Activated T-helper 1 cell treated with Interleukin-2 at 50 U/mL for 16 hours (primary cell): Measurements from ENCODE around the gene LRRC8D.
"Not testable (repeated sequence)": the region's sequence is repeated elsewhere in the genome, so short reads cannot be mapped to it uniquely, and the experiment has no call there.

Experiments used
- DNase-seq: peaks from one replicate; pipeline ENCODE4 v3.0.0-alpha.2; 2020; ENCODE audit warnings: low read depth

LRRC8D gene

DNA sequence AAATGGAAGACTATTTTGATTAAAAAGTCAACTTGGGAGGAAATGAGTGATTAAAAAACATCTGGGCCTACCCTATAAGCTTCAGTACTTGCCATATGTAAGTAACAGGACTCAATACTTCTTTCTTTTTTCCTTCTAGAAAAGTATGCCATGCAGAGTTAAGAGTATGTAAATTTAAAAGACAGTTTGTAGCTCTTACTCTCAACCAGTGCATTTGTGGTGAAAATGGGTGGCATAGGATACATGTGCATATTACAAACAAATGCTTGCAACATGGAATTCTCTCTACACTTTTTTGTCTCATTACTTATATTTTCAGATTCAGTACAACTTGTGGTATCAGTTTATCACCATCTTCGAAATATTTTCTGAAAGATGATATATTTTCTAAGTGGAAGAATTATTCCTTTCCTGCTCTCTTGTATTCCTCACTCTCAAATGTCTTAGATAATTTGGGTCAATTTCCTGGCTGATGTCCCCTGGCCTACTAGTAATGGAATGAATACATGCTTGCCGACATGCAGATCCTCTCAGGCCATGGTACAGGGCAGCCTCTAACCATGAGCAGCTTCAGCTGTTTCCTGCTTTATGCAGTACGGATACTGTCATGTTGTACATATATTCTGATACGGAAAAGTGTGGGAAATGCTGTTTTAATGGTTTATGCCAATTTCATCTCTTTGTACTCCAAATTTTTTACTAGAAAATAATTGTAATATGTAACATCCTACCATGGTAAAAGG is 92.7 kb downstream of the LRRC8D start:
- DNase-seq, result no peak

DNA sequence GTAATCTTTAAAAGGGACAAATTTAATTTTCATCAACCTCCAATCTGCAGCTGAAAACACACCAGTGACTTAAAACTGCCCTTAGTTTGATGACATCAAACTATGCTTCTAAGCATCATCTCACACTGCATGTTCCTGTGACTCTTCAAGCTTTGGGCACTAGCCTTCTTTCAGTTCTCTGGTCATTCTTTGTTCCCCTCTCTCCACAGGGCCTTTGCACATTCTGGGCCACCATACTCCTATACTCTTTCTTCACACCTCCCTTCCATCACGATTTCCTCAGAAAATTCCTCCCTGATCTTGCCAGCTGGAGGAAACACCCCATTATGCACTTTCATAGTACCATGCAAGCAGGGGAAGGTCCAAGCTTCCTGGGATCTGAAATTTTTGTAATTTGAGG is 96.5 kb downstream of the LRRC8D start:
- no peak for DNase-seq

DNA sequence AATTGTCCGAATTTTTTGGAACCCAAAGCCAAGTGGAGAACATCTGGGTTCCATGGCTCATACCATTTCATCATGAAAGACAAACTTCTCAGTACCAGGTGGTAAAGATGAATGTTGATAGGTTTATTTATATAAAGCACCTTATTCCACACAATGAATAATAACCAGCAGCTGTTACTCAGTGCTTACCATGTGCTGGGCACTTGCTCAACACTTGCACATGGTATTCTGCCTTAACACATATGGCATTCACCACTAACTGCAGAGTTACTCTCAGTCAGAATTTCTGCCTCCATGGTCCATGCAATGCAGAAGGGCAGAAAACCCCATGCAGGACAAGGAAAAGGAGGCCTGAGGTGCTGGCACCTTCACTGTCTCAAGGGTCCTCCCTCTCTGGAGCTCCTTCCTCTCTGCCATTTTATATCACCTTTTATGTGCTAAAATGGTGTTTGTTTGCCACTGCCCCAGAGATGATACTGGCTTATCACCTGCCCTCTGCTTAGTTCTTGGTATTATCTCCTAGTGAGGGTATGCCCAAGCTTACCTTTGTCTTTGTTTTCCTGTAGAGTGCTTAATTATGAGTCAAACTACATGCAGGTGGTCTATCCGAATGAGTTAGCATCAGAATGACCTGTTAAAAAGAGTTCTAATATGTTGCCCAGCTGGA is 97.4 kb downstream of the LRRC8D start:
- DNase-seq, result no peak

DNA sequence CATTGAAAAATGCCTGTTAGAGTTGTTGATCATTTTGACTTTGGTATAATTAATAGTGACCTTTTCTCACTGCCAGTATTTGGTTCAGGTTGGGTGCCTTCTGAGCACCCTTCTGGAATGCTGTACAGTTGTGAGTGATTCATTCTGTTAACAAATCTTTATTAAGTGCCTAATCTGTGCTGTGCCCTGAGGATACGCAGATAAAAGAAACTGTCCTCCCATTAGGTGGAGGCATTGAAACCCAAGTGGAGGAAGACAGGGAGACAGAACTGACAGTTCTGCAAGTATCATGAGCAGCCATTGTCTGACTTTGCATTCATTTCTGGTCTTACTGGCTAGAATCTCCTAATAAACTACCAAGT is 97.9 kb downstream of the LRRC8D start:
- DNase-seq, result no peak

DNA sequence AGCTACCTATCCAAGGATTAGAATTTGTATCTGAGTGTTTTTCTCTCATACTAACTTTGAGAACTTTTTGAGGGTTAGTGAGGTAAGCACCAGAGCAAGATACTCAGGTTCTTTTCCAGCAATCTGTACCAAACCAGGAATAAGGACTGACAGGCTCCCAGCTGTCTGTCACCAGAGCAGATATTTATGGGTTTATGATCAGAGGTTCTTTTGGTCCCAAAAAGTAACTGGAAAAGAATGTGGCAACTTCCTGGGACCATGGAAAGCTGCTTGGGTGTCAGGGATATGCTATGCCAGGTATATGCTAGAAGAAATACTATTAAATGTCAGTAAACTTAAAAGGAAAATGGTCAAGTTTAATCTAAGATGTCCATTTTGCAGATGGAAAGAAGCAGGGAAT is 98.3 kb downstream of the LRRC8D start:
- DNase-seq, result no peak

DNA sequence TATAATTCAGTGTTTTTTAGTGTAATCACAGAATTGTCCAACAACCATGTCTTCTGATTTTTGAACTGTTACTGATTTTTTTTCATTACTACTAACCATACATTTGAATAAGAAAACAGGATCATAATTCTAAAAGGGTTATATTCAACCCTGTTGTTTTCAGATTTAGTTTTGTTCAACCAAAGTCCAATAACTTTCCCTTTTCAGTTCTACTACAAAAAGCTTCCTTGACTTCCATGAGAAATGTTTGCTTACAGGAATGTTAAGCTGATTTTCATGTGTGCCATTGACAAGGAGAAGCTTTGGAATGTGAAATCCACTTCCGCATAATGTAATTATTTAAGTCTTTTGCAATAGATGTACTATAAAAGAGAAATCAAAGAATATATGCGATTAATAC is 102.1 kb downstream of the LRRC8D start:
- DNase-seq, result no peak

DNA sequence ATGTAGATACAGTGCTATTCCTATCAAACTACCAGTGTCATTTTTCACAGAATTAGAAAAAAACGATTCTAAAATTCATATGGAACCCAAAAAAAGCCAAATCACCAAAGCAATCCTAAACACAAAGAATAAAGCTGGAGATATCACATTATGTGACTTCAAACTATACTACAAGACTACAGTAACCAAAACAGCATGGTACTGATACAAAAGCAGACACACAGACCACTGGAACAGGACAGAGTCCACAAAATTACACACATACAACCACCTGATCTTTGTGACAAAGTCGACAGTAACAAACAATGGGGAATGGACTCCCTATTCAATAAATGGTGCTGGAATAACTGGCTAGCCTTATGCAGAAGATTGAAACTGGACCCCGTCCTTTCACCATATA is 102.7 kb downstream of the LRRC8D start:
- DNase-seq, result no peak

DNA sequence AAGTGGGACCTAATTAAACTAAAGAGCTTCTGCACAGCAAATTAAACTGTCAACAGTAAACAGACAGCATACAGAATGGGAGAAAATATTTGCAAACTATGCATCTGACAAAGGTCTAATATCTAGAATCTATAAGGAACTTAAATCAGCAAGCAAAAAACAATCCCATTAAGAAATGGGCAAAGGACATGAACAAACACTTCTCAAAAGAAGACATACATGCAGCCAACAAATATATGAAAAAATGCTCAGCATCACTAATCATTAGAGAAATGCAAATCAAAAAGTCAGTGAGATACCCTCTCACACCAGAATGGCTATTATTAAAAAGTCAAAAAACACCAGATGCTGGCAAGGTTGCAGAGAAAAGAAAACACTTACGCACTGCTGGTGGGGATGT is 103.2 kb downstream of the LRRC8D start:
- DNase-seq, result not testable (repeated sequence)

DNA sequence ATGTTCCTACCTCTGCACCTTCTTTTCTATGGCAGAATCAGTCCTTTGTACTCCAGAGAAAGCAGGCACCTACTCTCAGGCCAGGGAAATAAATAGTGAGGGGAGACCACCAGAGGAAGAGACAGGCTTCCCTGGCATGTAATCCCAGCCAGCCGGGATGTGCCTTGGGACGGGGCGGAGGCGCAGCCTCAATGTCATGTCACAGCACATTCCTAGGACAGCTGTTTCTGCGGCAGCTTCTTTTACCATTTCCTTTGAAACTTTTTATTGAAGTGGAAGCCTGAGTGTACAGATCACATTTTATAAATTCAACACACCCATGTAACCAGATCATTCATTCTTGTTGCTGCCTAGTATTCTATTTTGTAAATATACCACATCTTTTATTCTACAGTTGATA is 106.2 kb downstream of the LRRC8D start:
- no peak for DNase-seq

DNA sequence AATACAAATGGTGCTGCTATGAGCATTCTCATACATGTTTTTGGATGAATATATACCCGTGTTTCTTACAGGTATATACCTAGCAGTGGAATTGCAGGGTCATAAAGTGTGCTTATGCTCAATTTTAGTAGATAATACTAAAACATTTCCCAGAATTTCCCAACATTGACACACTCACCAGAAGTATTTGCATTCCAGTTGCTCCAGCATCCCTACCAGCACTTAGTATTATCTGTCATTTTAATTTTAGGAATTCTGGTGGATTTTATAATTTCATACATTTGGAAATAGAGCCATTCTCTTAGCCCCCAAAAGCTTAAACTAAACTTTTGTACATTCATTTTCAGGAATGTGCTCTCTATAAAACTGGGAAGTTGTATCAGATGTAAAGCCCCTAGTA is 106.6 kb downstream of the LRRC8D start:
- no peak for DNase-seq

DNA sequence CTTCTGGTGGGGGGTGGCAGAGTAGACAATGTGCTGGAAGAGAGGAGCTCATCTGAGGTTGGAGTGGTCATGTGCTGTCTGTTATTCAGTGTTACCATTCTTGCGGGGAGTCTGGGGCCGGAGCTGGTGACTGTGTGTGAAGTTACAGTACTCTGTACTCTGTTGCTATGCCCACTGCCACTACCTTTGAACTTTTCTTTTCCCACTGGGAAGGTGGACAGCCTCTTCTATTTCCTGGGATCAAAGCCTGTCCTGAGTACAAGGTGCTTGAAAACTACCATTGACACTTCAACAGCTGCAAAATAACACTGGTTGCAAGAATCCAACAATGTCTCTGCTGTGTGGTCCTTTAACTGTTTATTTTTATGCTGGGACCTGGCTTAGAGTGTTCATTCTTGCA is 107.7 kb downstream of the LRRC8D start:
- no peak for DNase-seq

DNA sequence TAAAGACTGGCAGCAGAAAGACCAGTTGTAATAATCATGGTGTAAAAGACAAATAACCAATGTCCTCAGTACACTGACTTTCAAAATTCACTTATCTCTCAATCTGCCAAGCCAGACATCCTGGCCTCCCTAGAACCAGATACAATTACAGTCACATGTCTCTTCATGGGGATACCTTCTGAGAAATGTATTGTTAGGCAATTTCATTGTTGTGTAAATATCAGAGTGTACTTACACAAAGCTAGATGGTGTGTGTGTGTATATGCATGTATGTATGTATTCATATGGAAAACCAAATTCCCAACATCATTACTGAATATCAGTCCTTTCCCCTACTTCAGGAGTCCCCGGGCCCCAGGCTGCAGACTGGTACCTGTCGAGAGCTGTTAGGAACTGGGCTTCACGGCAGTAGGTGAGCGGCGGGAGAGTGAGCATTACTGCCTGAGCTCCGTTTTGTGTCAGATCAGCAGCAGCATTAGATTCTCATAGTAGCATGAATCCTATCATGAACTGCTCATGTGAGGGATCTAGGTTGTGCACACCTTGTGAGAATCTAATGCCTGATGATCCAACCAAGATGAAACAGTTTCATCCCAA is 108.7 kb downstream of the LRRC8D start:
- DNase-seq, result no peak

DNA sequence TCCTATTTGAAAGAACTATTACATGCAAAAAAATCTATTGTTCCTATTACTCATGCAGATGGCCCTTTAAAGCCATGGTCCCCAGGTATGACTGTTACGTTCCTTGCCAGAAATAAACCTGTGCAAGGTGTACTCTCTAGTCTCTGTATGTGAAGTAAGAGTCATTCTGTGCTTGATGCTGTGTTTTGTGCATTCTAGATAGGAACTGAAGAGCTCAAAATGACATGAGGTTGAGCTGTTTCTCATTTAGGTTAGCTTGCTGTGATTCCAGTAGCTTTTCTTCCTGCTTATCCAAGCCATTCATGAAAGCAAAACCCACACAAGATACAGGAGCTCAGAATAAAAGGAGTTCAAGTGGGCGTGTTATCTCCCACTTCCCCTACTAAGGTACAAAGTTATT is 109.7 kb downstream of the LRRC8D start:
- no peak for DNase-seq

DNA sequence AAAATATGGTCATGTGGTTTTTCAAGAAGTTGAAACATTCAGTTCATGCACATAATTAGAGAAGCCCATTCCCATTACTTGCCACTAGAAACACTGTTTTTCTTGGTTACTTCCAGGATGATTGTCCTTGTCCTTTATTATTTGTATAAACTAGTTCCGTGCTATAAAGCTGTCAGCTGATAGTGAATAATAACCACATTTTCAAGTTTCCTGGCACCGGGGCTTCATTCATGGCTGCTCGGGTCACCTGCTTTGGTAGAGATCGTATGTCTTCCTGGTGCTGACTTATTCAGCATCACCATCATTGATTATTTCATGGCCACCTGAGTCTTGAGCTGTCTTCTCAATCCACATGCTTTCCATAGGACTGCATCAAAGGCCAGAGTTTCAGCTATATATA is 111.1 kb downstream of the LRRC8D start:
- no peak for DNase-seq

DNA sequence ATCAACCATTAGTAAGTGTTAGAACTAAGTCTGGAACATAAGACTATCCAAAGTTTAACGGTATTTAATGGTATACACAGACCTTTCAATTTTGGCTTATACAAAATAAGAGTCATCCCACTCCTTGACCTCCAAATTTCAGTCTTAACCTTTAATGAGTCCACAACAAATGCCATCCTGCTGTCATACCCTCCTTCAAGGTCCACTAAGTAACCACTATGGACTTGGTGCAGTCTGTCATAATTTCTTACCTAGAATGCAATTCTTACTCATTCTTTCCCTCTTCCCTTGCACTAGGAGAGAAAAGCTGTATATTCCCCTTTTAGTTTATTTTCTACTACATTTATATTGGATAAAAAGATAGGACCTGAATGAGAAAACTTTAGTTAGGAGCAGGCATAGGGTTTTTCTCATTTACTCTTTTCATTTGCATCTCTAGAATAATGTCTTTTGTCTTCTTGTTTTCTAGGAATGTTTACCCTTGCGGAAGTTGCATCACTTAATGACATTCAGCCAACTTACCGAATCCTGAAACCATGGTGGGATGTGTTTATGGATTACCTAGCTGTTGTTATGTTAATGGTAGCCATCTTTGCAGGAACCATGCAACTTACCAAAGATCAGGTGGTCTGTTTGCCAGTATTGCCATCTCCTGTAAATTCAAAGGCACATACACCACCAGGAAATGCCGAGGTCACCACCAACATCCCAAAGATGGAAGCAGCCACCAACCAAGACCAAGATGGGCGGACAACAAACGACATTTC is 111.9 kb downstream of the LRRC8D start:
- no peak for DNase-seq

DNA sequence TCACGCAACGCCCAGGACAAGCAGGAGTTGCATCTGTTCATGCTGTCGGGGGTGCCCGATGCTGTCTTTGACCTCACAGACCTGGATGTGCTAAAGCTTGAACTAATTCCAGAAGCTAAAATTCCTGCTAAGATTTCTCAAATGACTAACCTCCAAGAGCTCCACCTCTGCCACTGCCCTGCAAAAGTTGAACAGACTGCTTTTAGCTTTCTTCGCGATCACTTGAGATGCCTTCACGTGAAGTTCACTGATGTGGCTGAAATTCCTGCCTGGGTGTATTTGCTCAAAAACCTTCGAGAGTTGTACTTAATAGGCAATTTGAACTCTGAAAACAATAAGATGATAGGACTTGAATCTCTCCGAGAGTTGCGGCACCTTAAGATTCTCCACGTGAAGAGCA is 113.6 kb downstream of the LRRC8D start:
- no peak for DNase-seq

DNA sequence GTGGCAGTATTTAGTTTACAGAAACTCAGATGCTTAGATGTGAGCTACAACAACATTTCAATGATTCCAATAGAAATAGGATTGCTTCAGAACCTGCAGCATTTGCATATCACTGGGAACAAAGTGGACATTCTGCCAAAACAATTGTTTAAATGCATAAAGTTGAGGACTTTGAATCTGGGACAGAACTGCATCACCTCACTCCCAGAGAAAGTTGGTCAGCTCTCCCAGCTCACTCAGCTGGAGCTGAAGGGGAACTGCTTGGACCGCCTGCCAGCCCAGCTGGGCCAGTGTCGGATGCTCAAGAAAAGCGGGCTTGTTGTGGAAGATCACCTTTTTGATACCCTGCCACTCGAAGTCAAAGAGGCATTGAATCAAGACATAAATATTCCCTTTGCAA is 114.4 kb downstream of the LRRC8D start:
- no peak for DNase-seq

DNA sequence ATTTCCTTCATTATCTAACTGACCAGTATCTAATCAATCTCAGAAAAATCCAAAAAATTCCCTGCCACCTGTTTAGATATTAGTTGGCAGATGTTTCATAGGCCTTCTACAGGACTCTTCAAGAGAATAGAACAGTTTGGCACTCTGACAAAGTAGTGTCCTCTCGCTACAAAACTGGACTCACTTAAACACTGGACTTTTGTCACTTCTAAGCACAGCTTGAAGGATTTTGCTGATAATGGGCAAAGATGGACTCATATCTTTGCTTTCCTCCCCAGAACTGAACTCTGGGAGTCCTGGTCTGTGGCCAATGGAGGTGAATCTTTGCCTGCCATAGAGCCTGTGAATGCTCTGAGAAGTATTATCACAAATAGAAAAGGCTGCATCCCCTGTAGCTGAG is 115.9 kb downstream of the LRRC8D start:
- no peak for DNase-seq

DNA sequence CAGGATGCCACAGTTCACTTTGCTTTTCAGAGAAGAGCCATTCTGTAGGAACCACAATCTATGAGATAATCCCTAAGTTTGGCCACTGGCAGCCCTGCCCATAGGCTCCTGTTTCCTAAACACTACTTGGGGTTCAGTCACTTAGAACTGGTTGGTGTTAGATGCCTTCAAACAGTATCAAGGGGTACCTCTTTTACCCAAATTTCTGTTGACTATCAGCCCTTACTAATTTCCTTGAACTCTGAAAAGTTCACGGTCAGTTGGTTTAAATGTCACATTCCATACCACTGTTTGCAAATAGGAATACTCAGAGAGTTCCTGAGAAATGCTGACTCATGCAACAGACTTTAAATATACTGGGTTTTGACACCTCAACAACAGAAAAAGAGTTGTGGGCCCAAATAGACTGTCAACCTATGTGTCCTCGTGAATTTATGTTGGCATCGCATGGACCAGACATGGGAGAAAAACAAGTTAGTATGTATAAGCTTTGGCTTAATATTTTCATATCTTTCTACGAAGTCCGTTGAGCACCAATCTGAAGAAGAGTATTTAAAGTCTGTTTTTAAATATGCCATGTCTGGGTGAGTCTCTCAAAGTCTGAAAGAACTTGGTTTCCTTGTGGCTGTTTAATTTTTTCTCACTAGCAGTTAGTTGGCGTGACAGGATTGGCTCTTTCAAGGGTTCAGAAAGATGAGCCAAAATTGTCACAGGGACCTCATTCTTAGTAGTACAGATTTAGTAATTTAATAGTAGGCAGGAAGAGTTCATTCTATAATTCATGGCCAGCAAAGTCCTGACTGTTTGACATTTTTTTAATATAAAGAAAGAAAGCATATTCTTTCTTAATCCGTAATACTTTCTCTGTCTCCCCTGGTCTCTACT is 117.6 kb downstream of the LRRC8D start:
- no peak for DNase-seq

DNA sequence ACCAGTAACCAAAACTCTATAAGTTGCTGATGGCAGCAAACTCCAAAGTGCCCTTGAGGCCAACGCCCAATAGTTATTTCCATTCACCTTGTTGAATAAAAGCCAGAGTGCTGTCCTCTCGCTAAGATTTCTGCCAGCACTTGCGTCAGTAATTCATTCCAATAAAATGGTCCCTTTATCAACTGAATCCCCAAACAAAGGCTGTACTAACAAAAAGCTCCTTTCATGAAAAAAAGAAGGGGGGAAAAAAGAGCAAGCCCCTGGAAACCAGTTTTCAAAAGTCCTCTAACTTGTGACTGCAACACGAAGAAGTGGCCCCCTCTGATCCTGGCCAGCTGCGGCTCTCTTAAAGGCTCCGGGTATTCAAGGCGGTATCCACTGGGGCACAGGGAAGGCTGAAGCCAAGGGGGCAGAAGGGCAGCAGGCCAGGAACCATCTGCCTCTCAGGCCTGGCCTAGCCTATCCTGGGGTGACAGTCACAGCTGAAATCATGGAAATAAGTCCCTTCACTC is 118.3 kb downstream of the LRRC8D start:
- DNase-seq, result no peak

DNA sequence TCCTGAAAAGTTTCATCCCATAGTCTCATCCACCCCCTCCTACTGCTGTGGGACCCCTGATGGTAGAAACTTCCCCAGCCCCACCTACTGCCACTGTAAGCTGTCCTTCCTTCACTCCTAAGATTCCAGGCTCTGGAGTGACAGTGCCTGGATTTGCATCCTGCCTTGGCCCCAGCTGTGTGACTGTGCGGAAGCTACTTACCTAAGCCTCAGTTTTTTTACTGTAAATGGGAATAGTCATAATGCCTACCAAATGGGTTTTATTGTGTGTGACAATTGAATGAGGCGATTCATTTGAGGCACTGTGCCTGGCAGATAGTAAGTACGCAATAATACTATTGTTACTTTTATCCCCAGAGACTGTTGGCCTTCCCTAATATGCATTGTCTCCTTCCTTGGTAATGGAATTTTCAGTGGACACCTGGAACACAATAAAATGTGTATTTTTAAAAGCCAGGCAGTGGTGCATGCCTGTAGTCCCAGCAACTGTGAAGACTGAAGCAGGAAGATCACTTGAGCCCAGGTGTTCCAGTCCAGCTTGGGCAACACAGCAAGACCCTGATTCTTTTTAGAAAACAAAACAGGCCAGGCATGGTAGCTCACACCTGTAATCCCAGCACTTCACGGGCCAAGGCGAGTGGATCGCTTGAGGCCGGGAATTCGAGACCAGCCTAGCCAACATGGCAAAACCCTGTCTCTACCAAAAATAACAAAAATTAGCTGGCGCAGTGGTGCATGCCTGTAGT is 119.0 kb downstream of the LRRC8D start:
- no peak for DNase-seq
